NCI-H748 treated with DMSO at 0.1 percent for 48 hours (cell line): ENCODE measurements around the gene EXOSC10.
"Not testable (repeated sequence)": the region's sequence is repeated elsewhere in the genome, so short reads cannot be mapped to it uniquely, and the experiment has no call there.

ENCODE experiments used
- DNase-seq: peaks from one replicate; lab custom pipeline; 2025; lab: John Stamatoyannopoulos, UW

The EXOSC10 gene

DNA sequence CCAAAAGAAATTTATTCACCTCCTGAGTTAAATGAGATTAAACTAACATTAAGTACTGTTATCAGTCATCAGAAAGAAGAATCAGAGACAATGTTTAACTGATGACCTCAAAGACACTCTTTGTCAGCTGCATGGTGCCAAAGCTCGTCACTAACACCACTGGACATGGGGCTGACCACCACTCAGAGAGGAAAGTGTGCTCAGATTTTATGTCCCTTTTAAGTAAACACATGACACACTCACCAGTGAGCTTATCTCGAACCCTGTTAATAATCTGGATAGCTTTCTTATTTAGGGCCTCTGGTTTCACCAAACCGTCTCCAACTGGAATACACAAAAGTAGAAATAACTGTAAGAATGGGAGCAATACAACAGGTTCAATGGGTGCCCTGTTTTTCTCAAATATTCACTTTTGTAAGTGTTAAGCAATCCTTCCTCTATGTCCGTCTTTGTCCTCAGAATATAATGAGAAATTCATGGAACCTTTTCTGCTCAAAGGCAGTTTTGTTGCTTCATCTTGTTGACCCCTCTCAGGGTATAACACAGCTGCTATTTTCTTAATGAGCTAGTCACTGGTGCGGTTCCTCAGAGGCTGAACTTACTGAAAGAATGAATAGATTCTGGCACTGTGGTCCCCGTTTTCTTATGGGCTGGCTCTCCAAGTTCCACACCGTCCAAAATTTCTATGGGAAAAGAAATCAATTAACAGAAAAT, 9.5 kb upstream of the EXOSC10 start:
- no peak for DNase-seq

DNA sequence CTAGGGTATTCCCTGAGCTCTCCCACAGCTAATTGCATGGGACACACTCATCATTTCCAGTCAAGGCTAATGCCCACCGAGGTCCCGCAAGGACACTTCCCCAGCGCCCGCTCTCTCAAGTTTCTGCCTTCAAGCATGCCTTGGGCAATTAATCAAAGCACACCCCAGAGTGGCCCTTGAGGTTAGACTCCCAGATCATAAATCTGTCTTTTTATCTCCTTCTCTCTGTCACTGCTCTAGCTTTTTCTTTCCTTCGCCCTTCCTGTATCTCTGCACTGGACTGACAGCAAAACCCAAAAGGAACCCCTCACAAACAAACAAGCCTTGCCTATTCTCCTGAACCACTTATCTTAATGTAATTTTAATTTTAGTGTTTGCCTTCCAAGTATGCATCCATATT, 7.9 kb upstream of the EXOSC10 start:
- no peak for DNase-seq

DNA sequence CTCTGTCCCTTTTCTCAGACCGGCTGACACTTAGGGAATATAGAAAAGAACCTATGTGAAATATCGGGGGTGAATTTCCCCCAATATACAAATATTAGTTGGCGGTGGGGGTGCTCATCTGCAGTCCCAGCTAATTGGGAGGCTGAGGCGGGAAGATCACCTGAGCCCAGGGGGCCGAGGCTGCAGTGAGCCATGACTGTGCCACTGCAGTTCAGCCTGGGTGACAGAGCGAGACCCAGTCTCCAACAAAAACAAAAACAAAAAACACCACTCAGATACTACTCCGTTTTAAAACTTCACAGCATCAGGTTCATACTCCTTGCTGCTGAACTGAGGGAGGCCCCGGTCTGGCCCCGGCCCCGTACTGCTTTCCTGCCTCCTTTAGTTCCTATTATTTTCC, 5.9 kb upstream of the EXOSC10 start:
- DNase-seq, result no peak

DNA sequence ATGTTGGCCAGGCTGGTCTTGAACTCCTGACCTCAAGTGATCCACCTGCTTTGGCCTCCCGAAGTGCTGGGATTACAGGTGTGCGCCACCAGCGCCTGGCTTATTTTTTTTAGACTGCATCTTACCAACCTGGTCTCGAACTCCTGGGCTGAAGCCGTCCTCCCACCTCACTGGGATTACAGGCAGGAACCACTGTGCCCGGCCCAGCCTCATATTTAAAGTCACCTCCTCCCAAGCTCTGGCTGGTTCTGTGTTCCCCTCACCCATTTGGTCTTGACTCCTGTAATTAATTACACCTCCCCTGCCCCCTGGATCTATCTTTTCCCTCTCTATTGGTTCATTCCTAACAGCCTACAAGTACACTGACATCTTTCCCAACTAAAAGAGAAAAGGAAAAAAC, 1.7 kb upstream of the EXOSC10 start:
- no peak for DNase-seq

DNA sequence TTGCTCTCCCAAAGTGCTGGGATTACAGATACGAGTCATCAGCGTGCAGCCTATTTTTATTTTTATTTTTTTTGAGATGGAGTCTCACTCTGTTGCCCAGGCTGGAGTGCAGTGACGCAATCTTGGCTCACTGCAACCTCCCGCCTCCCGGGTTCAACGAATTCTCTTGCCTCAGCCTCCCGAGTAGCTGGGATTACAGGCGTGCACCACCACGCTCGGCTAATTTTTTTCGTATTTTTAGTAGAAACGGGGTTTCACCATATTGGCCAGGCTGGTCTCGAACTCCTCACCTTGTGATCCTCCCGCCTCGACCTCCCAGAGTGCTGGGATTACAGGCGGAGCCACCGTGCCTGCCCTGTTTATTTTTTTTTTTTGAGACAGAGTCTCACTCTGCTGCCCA, 1.1 kb upstream of the EXOSC10 start:
- not testable (repeated sequence) for DNase-seq

DNA sequence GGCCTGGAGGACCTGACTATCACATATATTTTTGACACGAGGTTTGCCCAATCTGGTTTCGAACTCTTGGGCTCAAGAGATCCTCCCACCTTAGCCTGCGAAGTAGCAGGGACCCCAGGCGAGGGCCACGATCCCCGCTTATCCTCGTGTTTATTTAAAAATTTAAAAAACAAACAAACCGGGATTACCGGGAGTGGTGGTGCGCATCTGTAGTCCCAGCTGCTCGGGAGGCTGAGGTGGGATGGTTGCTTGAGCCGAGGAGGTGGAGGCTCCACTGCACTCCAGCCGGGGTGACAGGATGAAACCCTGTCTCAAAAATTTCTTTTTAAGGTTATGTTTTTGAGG, 452 bp upstream of the EXOSC10 start:
- no peak for DNase-seq

DNA sequence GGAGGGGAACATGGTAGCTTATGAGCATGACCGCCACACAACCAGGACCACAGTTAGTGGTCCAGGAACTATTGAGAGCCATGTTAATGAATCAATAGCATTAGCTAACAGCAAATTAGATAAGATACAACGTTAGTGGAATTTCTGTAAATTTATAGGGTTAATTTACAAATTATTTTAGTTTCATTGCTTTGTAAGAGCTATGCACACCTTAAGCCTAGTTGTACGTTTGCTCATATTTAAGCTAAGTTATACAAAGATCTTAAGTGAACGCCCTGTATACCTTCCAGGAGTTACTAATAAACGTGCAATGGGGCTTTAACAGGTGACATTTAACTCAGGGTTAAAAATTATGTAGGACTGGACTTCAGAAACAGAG, 749 bp downstream of the EXOSC10 start:
- no peak for DNase-seq

DNA sequence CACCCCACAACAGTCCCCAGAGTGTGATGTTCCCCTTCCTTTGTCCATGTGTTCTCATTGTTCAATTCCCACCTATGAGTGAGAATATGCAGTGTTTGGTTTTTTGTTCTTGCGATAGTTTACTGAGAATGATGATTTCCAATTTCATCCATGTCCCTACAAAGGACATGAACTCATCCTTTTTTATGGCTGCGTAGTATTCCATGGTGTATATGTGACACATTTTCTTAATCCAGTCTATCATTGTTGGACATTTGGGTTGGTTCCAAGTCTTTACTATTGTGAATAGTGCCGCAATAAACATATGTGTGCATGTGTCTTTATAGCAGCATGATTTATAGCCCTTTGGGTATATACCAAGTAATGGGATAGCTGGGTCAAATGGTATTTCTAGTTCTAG, 15.9 kb downstream of the EXOSC10 start:
- DNase-seq, result not testable (repeated sequence)

DNA sequence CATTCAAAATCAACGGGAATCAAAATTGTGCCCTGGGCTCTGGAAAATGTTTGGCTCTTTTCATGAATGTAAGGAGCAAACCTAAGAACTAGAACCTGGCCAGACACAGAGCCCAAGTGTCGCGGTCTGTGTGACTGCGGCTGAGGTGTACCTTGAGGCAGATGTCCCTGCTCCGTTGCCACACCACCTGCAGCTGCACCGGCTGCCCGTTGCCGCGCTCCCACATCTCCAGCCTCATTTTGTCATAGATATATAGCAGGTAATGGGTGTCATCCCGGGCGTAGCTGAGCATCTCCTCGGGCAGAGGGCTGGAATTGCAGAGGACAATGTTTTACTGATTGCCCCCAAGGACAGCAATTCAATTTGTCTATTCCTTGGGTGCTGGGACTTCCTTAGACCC, 18.7 kb downstream of the EXOSC10 start:
- no peak for DNase-seq

DNA sequence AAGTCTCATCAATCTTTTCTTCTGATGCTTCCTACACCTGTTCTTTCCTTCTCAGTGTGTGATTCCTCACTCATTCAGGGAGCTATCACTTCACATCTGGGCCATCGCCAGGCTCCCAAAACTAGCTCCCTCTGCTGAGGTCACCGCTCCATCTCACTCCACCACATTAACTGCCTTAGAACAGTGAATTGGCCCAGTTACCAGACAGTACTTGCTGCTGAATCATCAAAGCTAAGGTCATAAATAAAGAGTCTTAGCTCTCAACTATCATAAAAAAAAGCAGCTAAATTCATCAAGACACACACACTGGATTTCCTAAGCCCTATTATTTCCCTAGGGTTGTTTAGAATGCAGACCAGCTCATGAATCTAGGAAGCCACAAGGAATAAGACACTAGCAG, 21.0 kb downstream of the EXOSC10 start:
- no peak for DNase-seq

DNA sequence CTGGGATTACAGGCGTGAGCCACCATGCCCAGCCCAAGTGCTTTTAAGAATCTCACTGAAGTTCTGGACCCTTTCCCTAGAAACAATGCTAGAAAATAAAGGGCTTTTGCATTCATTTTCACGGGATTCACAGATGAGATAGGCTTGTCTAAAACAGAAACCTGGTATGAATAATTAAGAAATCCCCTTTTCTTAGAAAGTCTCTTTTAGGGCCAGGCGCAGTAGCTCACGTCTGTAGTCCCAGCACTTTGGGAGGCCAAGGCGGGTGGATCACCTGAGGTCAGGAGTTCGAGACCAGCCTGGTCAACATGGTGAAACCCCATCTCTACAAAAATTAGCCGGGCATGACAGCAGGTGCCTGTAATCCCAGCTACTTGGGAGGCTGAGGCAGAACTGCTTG, 26.3 kb downstream of the EXOSC10 start:
- not testable (repeated sequence) for DNase-seq

DNA sequence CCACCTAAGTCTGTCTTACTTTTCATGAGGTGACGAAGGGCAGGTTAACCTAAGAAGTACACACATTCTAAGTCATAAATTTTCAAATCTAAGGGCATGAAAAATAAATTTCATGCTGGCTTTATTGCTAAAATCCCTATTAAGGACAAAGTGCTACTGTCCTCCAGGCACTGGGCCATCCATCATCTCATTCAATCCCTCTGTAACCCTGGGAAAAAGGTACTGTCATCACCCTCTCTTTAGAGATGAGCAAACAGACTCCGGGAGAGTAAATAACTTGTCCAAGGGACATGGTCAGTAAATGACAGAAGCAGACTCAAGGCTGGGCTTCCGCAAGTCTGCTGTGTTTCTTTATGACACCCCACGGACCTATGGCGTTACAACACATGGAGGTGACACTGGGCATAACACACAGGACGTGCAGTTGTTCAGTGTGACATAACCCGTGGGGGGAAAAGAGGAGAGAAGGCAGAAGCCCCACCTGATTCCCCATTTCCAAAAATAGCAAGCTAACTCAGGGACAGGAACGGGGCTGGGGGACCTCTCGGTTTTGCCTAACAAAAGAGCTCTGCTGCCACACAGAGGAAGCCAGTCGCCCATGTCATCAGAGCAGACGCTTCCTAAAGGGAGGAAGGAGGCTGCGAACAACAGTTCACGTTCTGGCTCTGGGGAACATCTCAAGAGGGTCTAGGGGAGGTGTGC, 27.3 kb downstream of the EXOSC10 start:
- no peak for DNase-seq

DNA sequence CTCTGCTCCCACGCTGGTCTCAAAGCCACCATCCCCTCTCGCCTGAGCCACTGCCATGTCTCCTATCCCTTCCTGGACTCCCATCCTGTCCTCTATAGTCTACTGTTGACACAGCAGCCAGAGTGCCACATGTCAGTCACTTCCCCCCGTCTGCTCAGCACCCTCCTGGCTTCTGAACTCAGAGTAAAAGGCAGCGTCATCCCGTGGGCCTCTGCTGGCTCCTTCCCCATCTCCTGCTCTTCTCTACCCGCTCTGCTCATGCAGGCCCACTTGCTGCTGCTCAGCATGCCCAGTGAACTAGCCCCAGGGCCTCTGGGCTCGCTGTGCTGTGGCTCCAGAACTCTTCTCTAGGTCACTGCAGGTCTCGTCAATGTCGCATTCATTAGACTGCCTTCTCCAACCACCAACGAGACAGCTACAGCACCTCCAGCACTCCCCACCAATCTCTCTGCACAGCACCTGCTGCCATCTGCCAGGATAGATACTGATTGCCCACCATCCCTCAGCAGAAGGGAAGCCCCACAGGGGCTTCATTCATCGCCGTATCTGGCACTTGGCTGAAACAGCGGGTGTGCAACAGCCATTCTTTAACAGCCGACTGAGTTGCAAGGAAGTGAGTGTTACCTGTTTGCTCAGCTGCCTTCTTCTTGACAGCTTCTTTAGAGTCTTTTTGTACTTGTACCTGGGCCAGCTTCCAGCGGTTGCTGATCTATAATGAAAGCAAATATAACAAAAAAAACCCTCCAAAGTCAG, 28.0 kb downstream of the EXOSC10 start:
- DNase-seq, result no peak

DNA sequence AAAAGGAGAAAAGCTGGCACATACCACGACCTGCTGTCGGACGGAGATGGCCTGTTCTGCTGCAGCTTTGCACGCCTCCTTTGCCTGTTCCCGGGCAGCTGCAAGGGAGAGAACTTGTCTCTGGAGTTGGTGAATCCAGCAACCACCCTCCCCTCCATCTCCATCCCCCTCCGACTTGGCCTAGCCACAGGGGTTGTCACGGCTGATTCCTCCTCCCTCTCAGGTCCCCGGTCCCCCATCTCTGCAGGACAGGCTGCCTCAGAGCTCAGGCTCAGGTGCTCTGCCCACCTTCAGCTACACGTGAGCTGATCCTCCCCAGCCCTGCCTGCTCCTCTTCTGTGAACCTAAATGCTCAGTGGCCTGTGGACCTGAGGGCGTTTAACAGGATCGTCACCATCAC, 28.8 kb downstream of the EXOSC10 start:
- DNase-seq, result no peak

DNA sequence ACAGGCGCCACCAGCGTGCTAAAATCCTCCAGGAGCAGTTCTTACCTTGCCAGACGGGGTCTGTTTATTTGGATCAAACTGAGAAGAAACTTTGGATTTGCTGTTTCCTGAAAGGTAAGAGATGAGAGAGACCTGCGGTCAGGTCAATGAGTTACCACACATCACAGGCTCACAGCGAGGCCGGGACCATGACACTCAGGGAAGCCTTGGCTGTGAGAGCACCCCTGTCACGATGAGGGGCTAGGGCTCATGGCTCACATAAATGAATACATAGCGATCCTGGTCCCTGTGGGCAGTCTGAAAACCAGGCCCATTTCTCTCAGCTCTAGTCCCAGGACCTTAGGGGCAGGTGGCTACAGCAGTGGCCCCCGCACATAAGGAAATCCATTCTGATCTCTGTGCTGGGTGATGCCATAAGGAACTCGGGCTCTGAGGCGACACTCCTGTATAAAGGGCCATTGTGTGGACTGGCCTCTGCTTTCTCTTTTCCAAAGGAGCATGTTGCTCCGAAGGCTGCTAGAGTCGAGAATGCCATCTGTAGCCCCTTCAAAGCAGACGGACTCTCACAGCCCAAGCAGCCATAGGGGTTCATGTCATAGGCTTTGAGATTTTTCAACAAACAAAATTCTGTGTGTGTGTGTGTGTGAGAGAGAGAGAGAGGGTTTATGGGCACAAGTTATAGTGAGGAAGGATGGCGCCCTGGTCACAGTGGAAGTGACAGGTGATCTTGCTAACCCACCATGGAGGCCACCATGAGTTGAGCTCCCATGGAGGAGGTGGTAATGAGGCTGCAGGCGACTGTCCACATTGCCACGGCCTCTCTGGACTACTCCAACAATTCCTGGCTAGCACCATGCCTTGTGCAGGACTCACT, 30.8 kb downstream of the EXOSC10 start:
- no peak for DNase-seq

DNA sequence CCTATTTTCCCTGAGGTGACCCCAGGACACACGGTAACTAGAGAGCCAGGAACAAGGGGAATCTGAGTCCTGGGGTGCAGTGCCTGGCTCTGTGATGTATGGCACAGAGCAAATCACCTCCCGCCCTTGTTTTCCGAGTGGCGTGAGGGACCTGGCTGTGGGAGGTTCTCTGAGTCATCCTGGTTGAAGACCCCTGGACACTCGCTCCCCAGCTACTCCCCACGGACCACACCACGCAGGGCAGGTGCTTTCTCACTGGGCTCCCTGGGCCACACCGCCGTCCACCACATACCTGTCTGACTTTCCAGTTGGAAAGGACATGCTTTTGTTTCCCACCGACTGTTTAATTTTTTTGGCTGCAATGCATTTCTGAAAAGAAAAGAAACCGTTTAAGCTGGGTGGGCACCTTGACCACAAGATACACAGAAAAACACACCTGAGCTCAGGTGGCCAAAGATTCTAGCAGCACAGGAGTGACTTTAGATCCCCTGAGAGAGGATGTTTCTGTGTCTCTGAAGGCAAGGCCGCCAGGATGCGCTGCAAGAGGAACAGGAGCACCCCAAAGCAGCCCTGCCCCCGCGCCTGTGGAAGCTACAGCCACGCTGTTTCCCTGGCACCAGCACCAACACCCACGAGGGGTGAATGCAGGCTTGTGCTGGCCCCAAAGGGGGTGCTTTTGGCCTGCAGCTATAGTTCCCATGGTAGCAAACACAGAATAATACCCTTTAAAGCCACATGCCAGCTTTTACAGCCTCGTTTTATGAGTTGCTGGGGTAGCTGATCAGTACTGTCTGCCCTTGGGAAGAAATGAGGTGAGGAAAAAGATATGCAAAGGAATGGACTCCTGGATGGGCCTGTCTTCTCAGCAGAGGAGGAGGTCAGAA, 31.7 kb downstream of the EXOSC10 start:
- DNase-seq, result no peak

DNA sequence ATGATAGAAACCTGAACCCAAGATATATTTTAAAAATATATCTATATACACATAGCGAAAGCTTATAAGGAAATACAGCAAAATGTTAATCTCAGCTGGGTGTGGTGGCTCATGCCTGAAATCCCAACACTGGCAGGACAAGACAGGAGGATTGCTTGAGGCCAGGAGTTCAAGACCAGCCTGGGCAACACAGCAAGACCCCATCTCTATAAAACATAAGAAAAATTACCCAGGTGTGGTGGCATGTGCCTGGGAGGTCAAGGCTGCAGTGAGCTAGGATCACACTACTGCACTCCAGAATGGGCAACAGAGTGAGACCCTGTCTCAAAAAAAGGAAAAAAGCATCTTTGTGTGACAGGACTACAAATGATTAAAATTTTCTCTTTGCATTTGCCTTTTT, 33.9 kb downstream of the EXOSC10 start:
- no peak for DNase-seq

DNA sequence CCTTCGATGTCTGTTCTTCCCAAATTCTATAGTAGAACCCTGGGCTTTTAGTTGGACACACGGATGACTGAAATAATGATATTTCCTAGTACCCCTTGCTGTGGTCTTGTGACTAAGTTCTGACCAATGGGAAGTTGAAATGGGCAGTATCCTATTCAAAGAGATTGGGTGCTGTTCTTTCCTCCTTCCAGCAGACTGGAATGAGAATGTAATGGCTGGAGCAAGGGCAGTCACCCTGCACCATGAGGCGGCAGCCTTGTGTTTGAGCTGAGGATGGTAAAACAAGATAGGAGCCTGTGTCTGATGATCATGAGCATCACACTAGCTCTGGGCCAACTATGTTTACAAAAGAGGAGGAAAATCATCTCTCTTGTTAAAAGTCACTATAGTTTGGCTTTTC, 34.7 kb downstream of the EXOSC10 start:
- no peak for DNase-seq

DNA sequence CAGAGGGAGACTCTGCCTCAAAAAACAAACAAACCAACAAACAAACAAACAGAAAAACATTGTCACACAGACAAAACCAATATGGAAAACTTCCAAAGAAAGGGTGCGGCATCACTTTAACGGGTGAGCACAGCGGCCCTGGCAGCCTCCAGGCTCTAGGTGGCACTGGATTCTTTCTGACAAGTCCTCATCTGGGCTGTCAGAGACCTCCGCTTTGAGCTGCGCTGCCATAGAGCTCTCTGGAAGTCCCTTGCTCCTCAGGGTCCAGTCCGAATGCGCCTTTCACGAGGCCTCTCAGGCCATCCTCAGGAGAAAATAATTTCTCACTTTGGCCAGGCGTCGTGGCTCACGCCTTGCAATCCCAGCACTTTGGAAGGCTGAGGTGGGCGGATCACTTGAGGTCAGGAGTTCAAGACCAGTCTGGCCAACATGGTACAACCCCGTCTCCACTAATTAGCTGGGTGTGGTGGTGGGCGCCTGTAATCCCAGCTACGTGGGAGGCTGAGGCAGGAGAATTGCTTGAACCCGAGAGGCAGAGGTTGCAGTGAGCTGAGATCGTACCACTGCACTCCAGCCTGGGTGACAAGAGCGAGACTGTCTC, 35.6 kb downstream of the EXOSC10 start:
- not testable (repeated sequence) for DNase-seq

DNA sequence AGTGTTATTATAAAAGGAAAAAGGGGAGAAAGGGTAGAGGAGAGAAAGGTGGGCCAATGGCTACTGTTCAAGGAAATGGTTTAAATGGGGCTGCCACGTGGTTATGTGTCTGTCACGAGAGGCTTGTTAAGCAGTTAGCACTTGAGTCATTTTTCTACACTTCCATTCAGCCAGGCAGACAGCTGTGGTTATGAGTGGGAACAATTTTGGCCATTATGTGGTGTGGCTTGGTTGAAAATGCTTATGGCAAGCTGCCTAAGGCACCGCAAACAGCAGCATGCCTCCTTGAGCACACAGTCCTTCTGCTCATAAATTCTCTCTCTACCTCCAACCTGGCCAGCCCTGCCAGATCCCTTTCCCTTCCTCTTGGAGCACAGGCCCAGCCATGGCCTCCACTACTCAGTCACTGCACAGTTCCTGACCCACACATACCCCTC, 36.7 kb downstream of the EXOSC10 start:
- DNase-seq, result no peak
